CD14-positive monocyte (primary cell): ENCODE measurements around the gene PPTC7. TPM values are rescaled to one million over a fixed set of nuclear protein-coding genes. Genes with fewer than 3 reads are reported as not detected.
A peak's percentile ranks its signal among the peaks of the same experiment; 100 is the strongest.

Source experiments
- DNase-seq, 3 donors: peaks; one replicate each; pipeline ENCODE4 v3.0.0-alpha.2; 2011 to 2022
- H2AFZ ChIP-seq: 2 replicates; pipeline ENCODE4 v1.6.0; 2012; ENCODE audit warnings: mild to moderate bottlenecking, low read depth, low read length, inconsistent platforms; ENCODE audit not compliant: insufficient read depth, poor library complexity, severe bottlenecking
- H3K27ac ChIP-seq, 2 donors: 1 replicate in 1 of 2; 2 replicates in 1 of 2; pipeline ENCODE4 v1.5.1; 2012 to 2013; ENCODE audit warnings: low read length in 2 of 2, control low read depth in 1 of 2, inconsistent platforms in 1 of 2, low read depth in 1 of 2, mild to moderate bottlenecking in 1 of 2
- H3K27me3 ChIP-seq, 2 donors: one replicate each; pipeline versions ENCODE4 v1.6.0 to v1.6.1; 2011 to 2013; ENCODE audit warnings: low read length in 2 of 2; ENCODE audit not compliant: control insufficient read depth in 2 of 2, insufficient read depth in 2 of 2
- H3K36me3 ChIP-seq, 2 donors: replicated peaks in 1 of 2; 1 replicate in 1 of 2; 2 replicates in 1 of 2; pipeline versions ENCODE4 v1.5.1 to v1.6.1; 2012 to 2013; ENCODE audit warnings: low read length in 2 of 2, control low read depth in 1 of 2, inconsistent platforms in 1 of 2, mild to moderate bottlenecking in 1 of 2; ENCODE audit not compliant: insufficient read depth in 2 of 2, control insufficient read depth in 1 of 2
- H3K4me1 ChIP-seq, 2 donors: 1 replicate in 1 of 2; 2 replicates in 1 of 2; pipeline versions ENCODE4 v1.5.1 to v1.6.1; 2012 to 2013; ENCODE audit warnings: low read length in 2 of 2, control low read depth in 1 of 2, inconsistent platforms in 1 of 2, mild to moderate bottlenecking in 1 of 2, moderate library complexity in 1 of 2; ENCODE audit not compliant: insufficient read depth in 2 of 2, control insufficient read depth in 1 of 2
- H3K4me2 ChIP-seq: replicated peaks from 2 replicates; pipeline ENCODE3; 2012; ENCODE audit warnings: low read length, moderate library complexity, mild to moderate bottlenecking; ENCODE audit not compliant: poor library complexity, severe bottlenecking; ENCODE audit errors: extremely low read depth
- H3K4me3 ChIP-seq, 3 experiments: fragments of 200-600 bp in 1 of 3; sonication (generic) in 1 of 3; replicated peaks in 1 of 3; 1 replicate in 2 of 3; 2 replicates in 1 of 3; pipeline ENCODE4 v1.5.1; 2011 to 2013; ENCODE audit warnings: low read length in 3 of 3, mild to moderate bottlenecking in 3 of 3, control low read depth in 2 of 3, low read depth in 2 of 3, inconsistent platforms in 1 of 3, moderate library complexity in 1 of 3
- H3K79me2 ChIP-seq: 2 replicates; pipeline ENCODE4 v1.6.0; 2012; ENCODE audit warnings: mild to moderate bottlenecking, control low read depth, inconsistent platforms, low read length, moderate library complexity; ENCODE audit not compliant: insufficient read depth
- H3K9ac ChIP-seq: 2 replicates; pipeline ENCODE4 v1.6.0; 2017; ENCODE audit warnings: low read length, mild to moderate bottlenecking; ENCODE audit not compliant: insufficient read depth, poor library complexity, severe bottlenecking
- H3K9me3 ChIP-seq, 2 donors: replicated peaks in 1 of 2; 1 replicate in 1 of 2; 2 replicates in 1 of 2; pipeline versions ENCODE4 v1.5.1 to v1.6.1; 2012 to 2013; ENCODE audit warnings: low read length in 2 of 2, control low read depth in 1 of 2; ENCODE audit not compliant: control insufficient read depth in 1 of 2, insufficient read depth in 1 of 2
- H4K20me1 ChIP-seq: 2 replicates; pipeline ENCODE4 v1.6.0; 2012; ENCODE audit warnings: mild to moderate bottlenecking, low read length, control low read depth, moderate library complexity; ENCODE audit not compliant: insufficient read depth
- H3K27ac Mint-ChIP-seq, 7 donors: one replicate each; pipeline ENCODE4 v1.8.0; 2020; ENCODE audit warnings: mild to moderate bottlenecking in 7 of 7, mixed read lengths in 7 of 7, moderate library complexity in 6 of 7, inconsistent platforms in 2 of 7
- H3K27me3 Mint-ChIP-seq, 3 donors: one replicate each; pipeline ENCODE4 v1.8.0; 2021 to 2022; ENCODE audit warnings: low read depth in 3 of 3, mild to moderate bottlenecking in 3 of 3, mixed read lengths in 3 of 3, moderate library complexity in 3 of 3, inconsistent platforms in 1 of 3
- H3K36me3 Mint-ChIP-seq, 2 donors: one replicate each; pipeline ENCODE4 v1.8.0; 2020; ENCODE audit warnings: mixed read lengths in 2 of 2, inconsistent platforms in 1 of 2, mild to moderate bottlenecking in 1 of 2
- H3K4me1 Mint-ChIP-seq: one replicate; pipeline ENCODE4 v1.8.0; 2020; ENCODE audit warnings: mild to moderate bottlenecking, mixed read lengths
- H3K4me3 Mint-ChIP-seq, 2 donors: one replicate each; pipeline ENCODE4 v1.8.0; 2020; ENCODE audit warnings: mild to moderate bottlenecking in 2 of 2, mixed read lengths in 2 of 2, moderate library complexity in 1 of 2
- H3K9me3 Mint-ChIP-seq, 7 donors: one replicate each; pipeline ENCODE4 v1.8.0; 2020 to 2022; ENCODE audit warnings: mixed read lengths in 7 of 7, mild to moderate bottlenecking in 6 of 7, moderate library complexity in 6 of 7, inconsistent platforms in 2 of 7
- CTCF ChIP-seq: fragments of 200-600 bp; IDR thresholded peaks from one replicate; pipeline ENCODE4 v1.8.0; 2022; ENCODE audit warnings: antibody characterized with exemption, mild to moderate bottlenecking
- WGBS: methylation state at CpG from one replicate; pipeline ENCODE4 v1.1.5; 2013; ENCODE audit warnings: missing lambda C conversion rate; ENCODE audit not compliant: insufficient coverage; 5-methylcytosine and 5-hydroxymethylcytosine counted together
- intact Hi-C, 2 donors: fragments of 100-400 bp; cut with micrococcal nuclease; formaldehyde crosslinking; loops; one replicate each; pipeline versions ENCODE4 v1.15.0 to v1.15.1; 2023
- polyA plus RNA-seq, 3 donors: library from polyadenylated mRNA; depleted of rRNA in 1 of 3; unstranded in 2 of 3; stranded (reverse) in 1 of 3; fragments of 300-500 nt in 2 of 3; fragments of >200 nt in 1 of 3; fragmentation: Illumina TruSeq in 2 of 3; gene quantifications; 1 replicate in 2 of 3; 2 replicates in 1 of 3; pipeline ENCODE4 v1.2.3, GENCODE V29; 2012 to 2021

PPTC7 gene
- polyA plus RNA-seq, 3 donors = 11.6 to 36.5 (median 15.1) TPM

GRCh38 chr12:110581931-110582275 lies 1.2 kb downstream of the PPTC7 start:
- peaks cover 75% of the 10 kb centered on the region for H3K4me1 Mint-ChIP-seq
- TF ChIP-seq CTCF = no peak
- peak overlapping the region; percentile 97 for H3K9ac ChIP-seq
- peaks cover 9 to 14% of the 10 kb centered on the region in 2 donors for H3K36me3 Mint-ChIP-seq
- H3K4me3 ChIP-seq = peak overlapping the region; percentile 76 to 89 (median 77)
- H3K9me3 Mint-ChIP-seq = peaks cover 0 to 2% (median 0%) of the 10 kb centered on the region in 7 donors
- peak overlapping the region; percentile 95 for H3K4me2 ChIP-seq
- peaks cover 71 to 81% of the 10 kb centered on the region in 2 donors for H3K4me1 ChIP-seq
- H2AFZ ChIP-seq = peak overlapping the region; percentile 66
- no peak for DNase-seq
- peaks cover 65% of the 10 kb centered on the region for H3K79me2 ChIP-seq
- peaks cover 0 to 8% (median 0%) of the 10 kb centered on the region in 3 donors for H3K27me3 Mint-ChIP-seq
- H3K36me3 ChIP-seq = no peaks in the 10 kb centered on the region
- peak overlapping the region; percentile 97 to 98 for H3K4me3 Mint-ChIP-seq
- WGBS = 0% methylated on average over 7 of the region's 8 CpGs
- peak overlapping the region; percentile 80 to 91 for H3K27ac ChIP-seq
- no peaks in the 10 kb centered on the region for H3K9me3 ChIP-seq
- H4K20me1 ChIP-seq = peaks cover 56% of the 10 kb centered on the region
- H3K27ac Mint-ChIP-seq = peak overlapping the region; percentile 86 to 95 (median 91)
- H3K27me3 ChIP-seq = no peaks in the 10 kb centered on the region
- intact Hi-C loops = no loop called here

GRCh38 chr12:110579535-110580253 lies 3.4 kb downstream of the PPTC7 start:
- intact Hi-C loops = no loop called here
- H3K9ac ChIP-seq = no peak overlapping the region

More at GRCh38 chr12:110579535-110580253, 3.4 kb downstream of the PPTC7 start:
- Mint-ChIP-seq H3K36me3 (peaks cover 14 to 18% of the 10 kb centered on the region in 2 donors), H3K4me1 (peaks cover 78% of the 10 kb centered on the region), H3K27ac (peak overlapping the region; percentile 3 to 98 (median 97)), H3K4me3 (no peak overlapping the region), H3K27me3 (peaks cover 0 to 8% (median 0%) of the 10 kb centered on the region in 3 donors), H3K9me3 (no peaks in the 10 kb centered on the region)
- H3K79me2 ChIP-seq = peaks cover 87% of the 10 kb centered on the region
- H3K27ac ChIP-seq = peak overlapping the region in 1 of 2 donors; percentile 92
- H2AFZ ChIP-seq = no peak overlapping the region
- H4K20me1 ChIP-seq = peaks cover 78% of the 10 kb centered on the region
- H3K36me3 ChIP-seq = no peaks in the 10 kb centered on the region
- DNase-seq = no peak
- no peaks in the 10 kb centered on the region for H3K9me3 ChIP-seq
- no peaks in the 10 kb centered on the region for H3K27me3 ChIP-seq
- H3K4me1 ChIP-seq = peaks cover 66 to 82% of the 10 kb centered on the region in 2 donors
- H3K4me2 ChIP-seq = no peak overlapping the region
- H3K4me3 ChIP-seq = peak overlapping the region in 1 of 3 experiments; percentile 4
- WGBS = 92% methylated on average over 5 of the region's 18 CpGs
- TF ChIP-seq CTCF = no peak
